ENCODE results near the gene TRAPPC3. TPM values are rescaled to one million over a fixed set of nuclear protein-coding genes. Genes with fewer than 3 reads are reported as not detected.

TRAPPC3 gene
- total and polyA plus RNA-seq, 7 donors: 34.8 to 91.8 (median 43.8) TPM

DNA sequence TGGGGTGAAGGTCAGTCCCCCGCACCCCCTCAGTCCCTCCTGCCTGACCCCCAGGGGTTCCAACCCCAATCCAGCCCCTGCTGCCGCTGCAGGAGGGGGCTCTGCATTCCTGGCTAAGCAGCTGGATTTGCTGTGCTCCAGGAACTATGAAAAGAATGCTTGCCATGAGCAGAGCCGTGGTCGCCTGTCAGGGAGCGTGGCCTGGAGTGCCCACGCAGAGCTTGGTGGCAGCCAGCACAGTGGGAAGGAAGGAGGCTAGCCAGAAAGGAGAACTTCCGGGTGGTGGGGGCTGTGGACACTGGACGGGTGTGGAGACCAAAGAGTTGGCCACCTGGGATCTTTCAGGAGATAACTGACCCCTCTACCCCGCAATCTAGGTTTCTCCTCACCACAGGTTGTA is 29.8 kb downstream of the TRAPPC3 start:
- TF ChIP-seq, protein P1, sequence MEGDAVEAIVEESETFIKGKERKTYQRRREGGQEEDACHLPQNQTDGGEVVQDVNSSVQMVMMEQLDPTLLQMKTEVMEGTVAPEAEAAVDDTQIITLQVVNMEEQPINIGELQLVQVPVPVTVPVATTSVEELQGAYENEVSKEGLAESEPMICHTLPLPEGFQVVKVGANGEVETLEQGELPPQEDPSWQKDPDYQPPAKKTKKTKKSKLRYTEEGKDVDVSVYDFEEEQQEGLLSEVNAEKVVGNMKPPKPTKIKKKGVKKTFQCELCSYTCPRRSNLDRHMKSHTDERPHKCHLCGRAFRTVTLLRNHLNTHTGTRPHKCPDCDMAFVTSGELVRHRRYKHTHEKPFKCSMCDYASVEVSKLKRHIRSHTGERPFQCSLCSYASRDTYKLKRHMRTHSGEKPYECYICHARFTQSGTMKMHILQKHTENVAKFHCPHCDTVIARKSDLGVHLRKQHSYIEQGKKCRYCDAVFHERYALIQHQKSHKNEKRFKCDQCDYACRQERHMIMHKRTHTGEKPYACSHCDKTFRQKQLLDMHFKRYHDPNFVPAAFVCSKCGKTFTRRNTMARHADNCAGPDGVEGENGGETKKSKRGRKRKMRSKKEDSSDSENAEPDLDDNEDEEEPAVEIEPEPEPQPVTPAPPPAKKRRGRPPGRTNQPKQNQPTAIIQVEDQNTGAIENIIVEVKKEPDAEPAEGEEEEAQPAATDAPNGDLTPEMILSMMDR (IDR thresholded peaks at IDR 0.05): no peak
- Histone ChIP-seq H3K4me1 (no peaks in the 10 kb centered on the region), H3K27me3 (ENCODE audit: insufficient read depth in 3 of 3, low read length in 2 of 3) (peaks cover 0 to 12% (median 0%) of the 10 kb centered on the region in 3 donors), H3K27ac (no peak overlapping the region), H3K4me3 (no peak overlapping the region), H3K9me3 (no peaks in the 10 kb centered on the region), H3K36me3 (ENCODE audit: insufficient read depth in 1 of 2, low read depth in 1 of 2) (no peaks in the 10 kb centered on the region)
- WGBS, 3 donors: 30 to 42% (median 30%) methylated on average over 9 of the region's 9 CpGs
- intact Hi-C loops (cut with DNase I): no loop called here
- ATAC-seq (no peak), DNase-seq (no peak)

DNA sequence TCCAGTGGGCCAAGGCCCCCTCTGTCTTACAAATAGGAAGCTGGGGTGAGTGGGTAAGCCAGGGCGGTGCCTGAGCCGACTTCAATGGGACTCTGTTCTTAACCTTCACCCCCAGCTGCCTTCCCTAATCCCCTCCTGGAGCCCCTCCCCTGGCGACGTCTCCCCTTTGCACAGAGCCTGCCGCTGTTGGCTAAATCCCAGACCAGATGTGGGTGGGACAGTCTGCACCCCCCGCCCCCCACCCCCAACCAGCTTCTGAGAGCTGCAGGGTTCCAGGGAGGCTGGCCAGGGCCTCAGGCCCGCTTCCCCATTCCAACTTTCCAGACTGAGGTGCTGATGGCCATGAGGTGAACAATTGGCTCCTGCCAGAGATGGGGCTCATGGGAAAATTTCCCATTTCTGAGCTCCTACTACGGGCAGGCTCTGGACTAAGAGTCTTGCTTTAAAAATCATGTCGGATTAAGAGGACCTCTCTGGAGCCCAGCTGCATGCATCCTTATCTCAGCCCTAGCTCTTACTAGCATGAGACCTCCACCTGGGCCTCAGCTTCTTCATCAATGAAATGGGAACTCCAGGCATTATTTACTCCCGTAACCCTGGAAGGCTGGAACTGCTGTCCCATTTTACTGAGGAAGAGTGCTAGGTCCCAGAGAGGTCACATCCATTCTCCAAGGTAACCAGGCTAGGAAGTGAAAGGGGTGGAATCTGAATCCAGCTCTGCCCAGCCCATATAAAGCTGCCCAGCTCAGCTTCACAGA is 30.7 kb downstream of the TRAPPC3 start:
- Histone ChIP-seq H3K4me3 (no peak overlapping the region), H3K36me3 (ENCODE audit: insufficient read depth in 1 of 2, low read depth in 1 of 2) (no peaks in the 10 kb centered on the region), H3K27me3 (ENCODE audit: insufficient read depth in 3 of 3, low read length in 2 of 3) (peaks cover 0 to 5% (median 0%) of the 10 kb centered on the region in 3 donors), H3K4me1 (no peaks in the 10 kb centered on the region), H3K9me3 (no peaks in the 10 kb centered on the region), H3K27ac (no peak overlapping the region)
- TF ChIP-seq, protein P1 (IDR thresholded peaks at IDR 0.05): no peak
- DNase-seq (no peak), ATAC-seq (no peak)
- intact Hi-C loops (cut with DNase I): no loop called here
- 45 to 63% (median 54%) methylated on average over 10 of the region's 10 CpGs for whole genome bisulfite sequencing, 3 donors

DNA sequence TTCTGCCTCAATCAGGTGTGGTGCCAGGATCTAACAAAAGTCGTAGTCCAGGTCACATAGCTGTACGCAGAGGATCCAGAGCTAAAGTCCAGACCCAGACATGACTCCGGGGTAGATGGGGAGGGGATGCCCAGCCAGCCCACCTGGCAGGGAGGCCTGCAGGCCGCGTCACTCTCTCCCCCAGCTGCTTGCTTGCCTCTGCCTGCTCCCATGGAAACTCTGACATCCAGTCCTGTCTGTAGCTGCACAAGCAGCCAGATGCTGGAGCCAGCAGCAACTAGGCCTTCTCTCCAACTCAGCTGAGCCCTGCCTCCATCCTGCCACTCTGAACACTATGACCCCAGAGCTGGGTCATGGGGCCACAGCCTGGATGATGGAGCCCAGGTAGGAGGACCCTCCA is 32.4 kb downstream of the TRAPPC3 start:
- Histone ChIP-seq H3K36me3 (ENCODE audit: insufficient read depth in 1 of 2, low read depth in 1 of 2) (no peaks in the 10 kb centered on the region), H3K4me1 (no peaks in the 10 kb centered on the region), H3K9me3 (no peaks in the 10 kb centered on the region), H3K27me3 (ENCODE audit: insufficient read depth in 3 of 3, low read length in 2 of 3) (no peaks in the 10 kb centered on the region), H3K27ac (no peak overlapping the region), H3K4me3 (no peak overlapping the region)
- DNase-seq (no peak), ATAC-seq (no peak)
- intact Hi-C loops (cut with DNase I): no loop called here
- WGBS, 3 donors: 57 to 80% (median 68%) methylated on average over 5 of the region's 5 CpGs
- TF ChIP-seq, protein P1 (IDR thresholded peaks at IDR 0.05): no peak

DNA sequence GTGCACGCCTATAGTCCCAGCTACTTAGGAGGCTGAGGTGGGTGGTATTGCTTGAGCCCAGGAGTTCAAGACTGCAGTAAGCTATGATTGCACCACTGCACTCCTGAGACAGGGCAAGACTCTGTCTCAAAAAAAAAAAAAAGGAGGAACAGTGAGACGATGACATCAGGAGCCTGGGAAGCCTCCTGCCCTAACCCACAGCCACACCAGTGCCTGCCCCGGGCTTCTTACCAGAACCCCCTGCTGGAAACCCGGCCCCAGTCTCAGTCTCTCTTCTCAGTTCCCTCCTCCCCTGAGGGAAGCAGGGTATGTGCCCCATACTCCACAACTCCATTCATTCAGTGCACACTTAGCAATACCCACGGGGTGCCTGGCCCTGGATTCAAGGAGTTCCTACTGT is 33.4 kb downstream of the TRAPPC3 start:
- no peak for DNase-seq
- intact Hi-C loops (cut with DNase I): no loop called here
- Histone ChIP-seq H3K36me3 (ENCODE audit: insufficient read depth in 1 of 2, low read depth in 1 of 2) (no peaks in the 10 kb centered on the region), H3K4me3 (no peak overlapping the region), H3K27ac (no peak overlapping the region), H3K4me1 (no peaks in the 10 kb centered on the region), H3K27me3 (ENCODE audit: insufficient read depth in 3 of 3, low read length in 2 of 3) (no peaks in the 10 kb centered on the region), H3K9me3 (no peaks in the 10 kb centered on the region)
- ATAC-seq: no peak
- TF ChIP-seq, protein P1 (IDR thresholded peaks at IDR 0.05): no peak
- 58 to 69% (median 60%) methylated on average over 5 of the region's 5 CpGs for WGBS, 3 donors
